K562 (cell line): ENCODE results near the gene ANO6.

Experiments
- ARHGAP35 ChIP-seq: fragments of 450-650 bp; IDR thresholded peaks from 2 replicates; pipeline ENCODE4 v1.6.1; 2018; ENCODE audit not compliant: partially characterized antibody
- GABPA ChIP-seq: fragments of 200-800 bp; sonication (Bioruptor generic); conservative IDR thresholded peaks from 2 replicates; pipeline ENCODE4 v1.6.1; 2016; ENCODE audit warnings: low read depth, missing genetic modification characterization, missing compliant biosample characterization
- SAP30 ChIP-seq: fragments of 200-600 bp; sonication (generic); IDR thresholded peaks from 2 replicates; pipeline ENCODE4 v1.6.1; 2012; ENCODE audit warnings: borderline replicate concordance, low read depth, mild to moderate bottlenecking, moderate library complexity, low read length, control low read depth, inconsistent platforms; ENCODE audit not compliant: insufficient read depth, poor library complexity, severe bottlenecking
- SRF ChIP-seq, 2 experiments: fragments of 250-450, 450-650 bp in 1 of 2; sonication (Bioruptor Pico) in 1 of 2; sonication (generic) in 1 of 2; formaldehyde crosslinking; IDR thresholded peaks; 2 replicates each; pipeline versions ENCODE4 v1.5.0 to v1.5.1; 2020 to 2022; ENCODE audit warnings: mild to moderate bottlenecking in 1 of 2, missing genetic modification reagents in 1 of 2
- TF ChIP-seq, protein P1 (sequence below): sonication (generic); formaldehyde crosslinking; IDR thresholded peaks from 2 replicates; pipeline ENCODE4 v1.5.0; 2020; ENCODE audit warnings: missing genetic modification reagents
- TF ChIP-seq, protein P2 (sequence below): fragments of 250-450 bp; sonication (Bioruptor Pico); IDR thresholded peaks from 2 replicates; pipeline ENCODE4 v1.5.0; 2022; ENCODE audit warnings: mild to moderate bottlenecking
- TF ChIP-seq, protein P3 (sequence below), 3 experiments: IDR thresholded peaks in 2 of 3; conservative IDR thresholded peaks in 1 of 3; 2 replicates each; pipeline ENCODE4 v1.5.1; 2011 to 2012; ENCODE audit warnings: low read length in 3 of 3, mild to moderate bottlenecking in 3 of 3, control low read depth in 2 of 3, improper control_type of control experiment in 1 of 3, inconsistent platforms in 1 of 3, low read depth in 1 of 3, mixed read lengths in 1 of 3, moderate library complexity in 1 of 3; ENCODE audit not compliant: insufficient read depth in 2 of 3

DNA sequence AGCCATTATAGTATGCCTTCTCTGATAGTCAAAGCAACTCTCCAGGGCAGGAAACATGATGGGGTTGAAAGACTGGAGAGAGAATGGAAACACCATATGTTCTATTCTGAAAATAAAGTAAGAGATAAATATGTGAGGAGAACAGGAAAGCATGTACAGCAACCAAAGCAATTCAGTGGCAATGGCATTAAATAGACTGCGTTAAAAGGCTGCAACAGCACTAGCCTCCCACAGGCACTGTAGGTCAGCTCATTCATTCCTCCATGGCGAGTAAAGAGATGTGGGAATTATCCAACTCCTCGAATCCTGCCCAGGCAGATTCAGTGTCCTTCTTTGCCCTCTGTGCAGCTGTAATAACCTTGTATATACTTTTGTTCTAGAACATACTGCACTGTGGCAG, 43.8 kb downstream of the ANO6 start:
- TF ChIP-seq, protein P1, sequence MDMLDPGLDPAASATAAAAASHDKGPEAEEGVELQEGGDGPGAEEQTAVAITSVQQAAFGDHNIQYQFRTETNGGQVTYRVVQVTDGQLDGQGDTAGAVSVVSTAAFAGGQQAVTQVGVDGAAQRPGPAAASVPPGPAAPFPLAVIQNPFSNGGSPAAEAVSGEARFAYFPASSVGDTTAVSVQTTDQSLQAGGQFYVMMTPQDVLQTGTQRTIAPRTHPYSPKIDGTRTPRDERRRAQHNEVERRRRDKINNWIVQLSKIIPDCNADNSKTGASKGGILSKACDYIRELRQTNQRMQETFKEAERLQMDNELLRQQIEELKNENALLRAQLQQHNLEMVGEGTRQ (CRISPR knock-in tag) = no peak
- no peak for TF ChIP-seq ARHGAP35
- TF ChIP-seq, protein P2, sequence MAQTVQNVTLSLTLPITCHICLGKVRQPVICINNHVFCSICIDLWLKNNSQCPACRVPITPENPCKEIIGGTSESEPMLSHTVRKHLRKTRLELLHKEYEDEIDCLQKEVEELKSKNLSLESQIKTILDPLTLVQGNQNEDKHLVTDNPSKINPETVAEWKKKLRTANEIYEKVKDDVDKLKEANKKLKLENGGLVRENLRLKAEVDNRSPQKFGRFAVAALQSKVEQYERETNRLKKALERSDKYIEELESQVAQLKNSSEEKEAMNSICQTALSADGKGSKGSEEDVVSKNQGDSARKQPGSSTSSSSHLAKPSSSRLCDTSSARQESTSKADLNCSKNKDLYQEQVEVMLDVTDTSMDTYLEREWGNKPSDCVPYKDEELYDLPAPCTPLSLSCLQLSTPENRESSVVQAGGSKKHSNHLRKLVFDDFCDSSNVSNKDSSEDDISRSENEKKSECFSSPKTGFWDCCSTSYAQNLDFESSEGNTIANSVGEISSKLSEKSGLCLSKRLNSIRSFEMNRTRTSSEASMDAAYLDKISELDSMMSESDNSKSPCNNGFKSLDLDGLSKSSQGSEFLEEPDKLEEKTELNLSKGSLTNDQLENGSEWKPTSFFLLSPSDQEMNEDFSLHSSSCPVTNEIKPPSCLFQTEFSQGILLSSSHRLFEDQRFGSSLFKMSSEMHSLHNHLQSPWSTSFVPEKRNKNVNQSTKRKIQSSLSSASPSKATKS (CRISPR knock-in tag) = no peak
- TF ChIP-seq, protein P3, sequence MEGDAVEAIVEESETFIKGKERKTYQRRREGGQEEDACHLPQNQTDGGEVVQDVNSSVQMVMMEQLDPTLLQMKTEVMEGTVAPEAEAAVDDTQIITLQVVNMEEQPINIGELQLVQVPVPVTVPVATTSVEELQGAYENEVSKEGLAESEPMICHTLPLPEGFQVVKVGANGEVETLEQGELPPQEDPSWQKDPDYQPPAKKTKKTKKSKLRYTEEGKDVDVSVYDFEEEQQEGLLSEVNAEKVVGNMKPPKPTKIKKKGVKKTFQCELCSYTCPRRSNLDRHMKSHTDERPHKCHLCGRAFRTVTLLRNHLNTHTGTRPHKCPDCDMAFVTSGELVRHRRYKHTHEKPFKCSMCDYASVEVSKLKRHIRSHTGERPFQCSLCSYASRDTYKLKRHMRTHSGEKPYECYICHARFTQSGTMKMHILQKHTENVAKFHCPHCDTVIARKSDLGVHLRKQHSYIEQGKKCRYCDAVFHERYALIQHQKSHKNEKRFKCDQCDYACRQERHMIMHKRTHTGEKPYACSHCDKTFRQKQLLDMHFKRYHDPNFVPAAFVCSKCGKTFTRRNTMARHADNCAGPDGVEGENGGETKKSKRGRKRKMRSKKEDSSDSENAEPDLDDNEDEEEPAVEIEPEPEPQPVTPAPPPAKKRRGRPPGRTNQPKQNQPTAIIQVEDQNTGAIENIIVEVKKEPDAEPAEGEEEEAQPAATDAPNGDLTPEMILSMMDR (IDR thresholded peaks at IDR 0.05 in 2 of 3, conservative IDR thresholded peaks at IDR 0.05 in 1 of 3; ENCODE audit: insufficient read depth in 2 of 3, low read depth in 1 of 3, low read length in 3 of 3) = no peak
- TF ChIP-seq SAP30 = no peak
- no peak for TF ChIP-seq GABPA
- TF ChIP-seq SRF (CRISPR knock-in tag; IDR thresholded peaks at IDR 0.05) = no peak
